HG02623 (cell line): ENCODE measurements around the gene VNN1.

Experiments
- ATAC-seq: cut with Tn5 transposase; IDR thresholded peaks from one replicate; pipeline ENCODE4 v1.9.1; 2021; ENCODE audit warnings: moderate library complexity; ENCODE audit not compliant: unreplicated experiment

The VNN1 gene

DNA sequence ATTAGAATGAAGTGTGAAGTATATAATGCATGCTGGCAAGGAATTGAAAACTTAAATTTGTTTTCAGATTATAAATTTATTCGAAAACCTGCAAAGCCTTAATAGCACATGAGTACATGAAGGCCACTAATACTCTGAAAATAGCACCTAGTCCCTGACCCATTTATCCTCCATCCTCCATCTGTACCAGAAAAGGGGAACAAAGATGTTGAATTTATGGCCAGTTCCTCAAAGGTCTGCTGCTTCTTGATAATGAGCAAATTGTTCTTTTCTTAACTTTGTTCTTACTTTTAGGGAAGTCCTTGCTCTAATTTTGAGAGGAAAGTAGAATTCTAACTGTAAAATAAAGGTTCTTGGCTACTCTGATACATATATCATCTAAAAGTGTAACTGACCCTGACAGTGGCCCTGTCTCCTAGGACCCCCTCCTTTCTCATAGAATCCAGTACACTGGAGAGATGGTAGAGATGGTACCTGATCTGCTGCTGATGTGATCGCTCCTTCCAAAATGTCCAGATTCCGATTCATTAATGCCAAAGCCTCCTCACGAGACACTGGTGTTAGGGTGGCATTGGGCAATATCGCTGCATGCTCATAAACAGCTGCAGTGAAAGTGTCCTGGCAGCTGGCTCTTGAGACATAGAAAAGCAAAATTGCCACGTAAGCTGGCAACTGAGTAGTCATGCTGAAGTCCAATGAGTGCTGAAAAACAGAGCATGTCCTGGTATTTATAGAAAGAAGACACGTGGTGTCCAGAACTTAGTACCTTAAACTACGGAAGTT lies at the start of gene VNN1:
VNN1 (minus strand) TSS at position 704 of the 783 bp plus-strand sequence; CDS start at position 684, 20 bp downstream.
- ATAC-seq, result no peak

DNA sequence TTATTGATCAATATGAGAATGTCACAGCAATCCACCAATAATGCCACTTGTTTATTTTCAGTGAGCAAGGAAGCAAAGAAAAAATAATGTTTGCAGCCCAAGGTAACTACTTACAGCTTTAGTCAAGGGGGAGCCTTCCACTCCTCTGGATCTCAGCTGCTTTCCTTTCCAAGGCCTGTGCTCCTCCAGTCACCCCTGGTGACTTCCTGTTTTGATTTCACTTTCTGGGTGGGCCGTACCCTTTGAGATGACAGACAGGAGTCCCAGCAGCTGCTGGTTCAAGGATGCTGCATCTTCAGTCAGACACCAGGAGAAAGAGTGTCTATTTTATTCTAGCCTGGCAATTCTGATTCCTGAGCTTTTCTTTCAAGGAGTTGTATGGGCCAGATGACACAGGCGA lies 49.4 kb upstream of the VNN1 start:
- ATAC-seq, result peak; percentile 94

DNA sequence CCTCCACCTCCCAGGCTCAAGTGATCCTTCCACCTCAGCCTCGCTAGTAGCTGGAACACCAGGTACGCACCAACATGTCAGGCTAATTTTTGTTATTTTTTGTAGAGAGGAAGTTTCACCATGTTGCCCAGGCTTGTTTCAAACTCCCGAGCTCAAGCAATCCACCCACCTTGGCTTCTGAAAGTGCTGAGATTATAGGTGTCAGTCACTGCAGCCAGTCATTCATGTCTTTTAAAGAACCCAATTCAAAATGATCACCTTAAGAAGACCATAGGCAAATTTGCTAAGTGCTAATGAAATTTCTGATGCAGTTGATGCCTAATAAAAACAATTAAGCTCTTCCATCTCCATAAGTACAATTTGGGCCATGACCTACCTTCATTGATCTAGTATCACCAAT lies 46.4 kb upstream of the VNN1 start:
- no peak for ATAC-seq

DNA sequence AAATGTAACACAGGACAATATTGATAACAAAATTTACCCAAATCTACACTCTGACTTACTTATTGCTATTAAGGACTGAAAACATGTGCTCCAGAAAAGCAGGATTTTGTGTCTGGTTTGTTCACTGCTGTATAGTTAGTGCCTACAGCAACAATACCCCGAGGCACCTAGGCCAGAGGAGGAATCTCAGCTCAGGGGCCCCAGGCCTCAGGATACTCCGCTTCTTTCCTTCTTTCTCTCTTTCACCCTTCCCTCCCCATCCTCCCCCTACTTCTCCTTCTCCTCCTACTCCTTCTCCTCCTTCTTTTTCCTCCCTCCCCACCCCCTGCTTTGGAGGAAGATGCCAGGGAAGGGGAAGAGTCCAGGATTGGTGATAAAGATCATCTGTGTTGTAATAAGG lies 44.8 kb upstream of the VNN1 start:
- ATAC-seq, result no peak

- no peak for ATAC-seq
Observed at GRCh38 chr6:132752255-132752654, 38.4 kb upstream of the VNN1 start.

DNA sequence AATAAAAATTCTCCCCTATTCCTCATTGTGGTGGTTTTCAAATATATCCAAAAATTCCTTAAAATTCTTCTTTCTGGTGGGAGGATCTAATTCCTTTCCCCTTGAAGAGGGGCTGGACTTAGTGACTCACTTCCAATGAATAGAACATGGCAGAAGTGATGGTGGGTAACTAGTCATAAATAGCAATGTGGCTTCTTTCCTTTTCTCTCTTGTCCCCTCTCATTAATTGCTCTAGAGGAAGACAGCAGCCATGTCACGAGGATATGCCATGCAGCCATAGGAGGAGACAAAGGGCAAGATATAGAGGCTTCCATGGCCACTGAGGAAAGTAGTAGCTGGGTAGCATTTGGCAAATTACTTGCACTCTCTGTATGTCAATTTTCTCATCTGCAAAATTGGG lies 38.0 kb upstream of the VNN1 start:
- no peak for ATAC-seq

- ATAC-seq, result peak; percentile 42
Observed at GRCh38 chr6:132751306-132751705, 37.5 kb upstream of the VNN1 start.

DNA sequence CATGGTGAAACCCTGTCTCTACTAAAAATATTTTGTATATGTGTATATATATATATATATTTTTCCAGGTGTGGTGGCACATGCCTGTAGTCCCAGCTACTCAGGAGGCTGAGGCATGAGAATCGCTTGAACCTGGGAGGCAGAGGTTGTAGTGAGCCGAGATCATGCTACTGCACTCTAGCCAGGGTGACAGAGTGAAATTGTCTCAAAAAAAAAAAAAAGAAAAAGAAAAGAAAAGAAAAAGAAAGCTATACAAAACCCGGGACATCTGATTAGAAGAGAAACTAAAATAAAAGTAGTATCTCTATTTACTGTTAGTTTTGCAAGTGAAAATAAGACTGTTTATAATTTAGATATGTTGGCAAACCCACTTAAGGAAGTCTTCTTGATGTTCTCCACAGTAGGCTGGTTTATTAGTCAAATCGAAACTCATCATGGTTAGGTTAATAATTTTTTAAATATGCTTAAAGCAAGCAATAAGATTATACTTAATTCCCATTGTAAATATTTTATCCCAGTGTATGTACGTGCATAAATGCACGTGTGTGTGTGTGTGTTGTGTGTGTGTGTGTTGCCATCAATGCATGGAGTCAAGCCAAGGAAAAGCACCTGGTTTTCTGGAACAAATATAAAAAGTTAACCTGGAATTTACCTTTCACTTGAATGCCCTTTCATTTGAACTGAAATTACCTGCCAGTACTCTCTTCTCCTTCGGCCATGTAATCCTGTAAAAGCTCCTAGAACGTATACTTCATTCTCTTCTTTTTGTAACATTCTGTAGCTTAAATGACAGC lies 36.8 kb upstream of the VNN1 start:
- peak; percentile 69 for ATAC-seq

DNA sequence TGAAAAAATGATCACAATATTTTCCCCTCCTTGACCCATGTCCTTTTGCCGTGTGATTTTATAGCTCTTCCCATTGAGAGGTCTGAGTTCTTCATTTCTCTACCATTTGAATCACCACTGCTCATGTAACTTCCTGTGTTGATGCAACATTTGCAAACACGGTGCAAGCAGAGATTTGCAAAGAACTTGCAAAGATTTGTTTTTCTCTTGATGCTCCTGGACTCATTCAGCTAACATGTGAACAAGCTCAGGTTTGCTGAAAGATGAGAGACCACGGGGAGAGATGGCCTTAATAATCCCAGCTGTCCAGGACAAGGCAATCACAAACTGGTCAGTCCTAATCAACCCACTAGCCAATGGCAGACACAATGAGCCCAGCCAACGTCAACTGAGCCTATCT lies 35.3 kb upstream of the VNN1 start:
- no peak for ATAC-seq

- ATAC-seq, result no peak
Observed at GRCh38 chr6:132748446-132748845, 34.6 kb upstream of the VNN1 start.

DNA sequence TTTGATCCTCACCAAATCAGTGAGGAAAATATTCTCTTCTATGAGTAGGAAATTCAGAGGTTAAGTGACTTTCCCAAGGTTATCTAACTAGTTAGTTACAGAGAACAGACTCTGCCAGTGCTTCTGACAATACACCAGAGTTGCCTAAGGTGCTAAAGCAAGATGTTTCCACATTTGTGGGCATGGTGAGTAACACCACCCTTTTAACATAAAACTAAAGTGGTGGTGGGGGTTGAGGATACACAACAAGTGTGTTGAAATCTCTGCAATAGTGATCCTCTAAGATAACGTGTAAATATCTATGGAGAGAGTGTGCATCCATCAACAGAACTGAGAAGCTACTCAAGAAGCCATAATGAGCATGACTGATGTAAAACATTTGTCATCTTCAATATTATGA lies 32.2 kb upstream of the VNN1 start:
- ATAC-seq, result no peak

DNA sequence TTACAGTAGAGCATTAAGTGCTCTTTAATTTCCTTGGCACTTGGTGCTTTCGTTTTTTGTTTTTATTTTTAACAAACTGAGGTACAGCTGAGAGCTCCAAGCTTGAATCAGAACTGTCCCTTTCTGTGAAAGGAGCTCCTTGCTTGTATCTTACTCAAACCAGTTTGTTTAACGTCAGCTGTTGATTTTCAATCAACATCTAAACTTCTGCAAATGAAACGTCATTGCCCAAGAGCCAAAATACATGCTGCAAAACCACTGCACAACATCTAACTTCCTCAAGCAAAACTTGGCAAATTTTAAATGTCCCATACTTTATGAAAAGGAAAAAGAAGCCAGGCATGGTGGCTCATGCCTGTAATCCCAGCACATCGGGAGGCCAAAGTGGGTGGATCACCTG lies 28.6 kb upstream of the VNN1 start:
- ATAC-seq, result no peak

- ATAC-seq, result no peak
Observed at GRCh38 chr6:132741281-132741680, 27.4 kb upstream of the VNN1 start.

GRCh38 chr6:132736239-132736638 lies 22.4 kb upstream of the VNN1 start:
- ATAC-seq, result no peak

GRCh38 chr6:132734694-132735236 lies 20.9 kb upstream of the VNN1 start:
- no peak for ATAC-seq

DNA sequence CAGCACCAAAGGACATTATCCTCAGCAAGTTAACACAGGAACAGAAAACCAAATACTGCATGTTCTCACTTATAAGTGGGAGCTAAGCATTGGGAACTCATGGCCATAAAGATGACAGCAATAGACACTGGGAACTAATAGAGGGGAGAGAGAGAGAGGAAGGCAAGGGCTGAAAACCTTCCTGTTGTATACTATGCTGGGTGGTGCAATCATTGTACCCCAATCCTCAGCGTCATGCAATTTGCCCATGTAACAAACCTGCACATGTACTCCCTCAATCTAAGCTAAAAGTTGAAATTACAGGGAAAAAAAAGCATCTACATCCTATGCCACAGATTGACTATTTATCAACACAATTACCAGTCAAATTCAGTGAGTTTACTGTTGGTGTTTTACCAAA lies 20.0 kb upstream of the VNN1 start:
- no peak for ATAC-seq

DNA sequence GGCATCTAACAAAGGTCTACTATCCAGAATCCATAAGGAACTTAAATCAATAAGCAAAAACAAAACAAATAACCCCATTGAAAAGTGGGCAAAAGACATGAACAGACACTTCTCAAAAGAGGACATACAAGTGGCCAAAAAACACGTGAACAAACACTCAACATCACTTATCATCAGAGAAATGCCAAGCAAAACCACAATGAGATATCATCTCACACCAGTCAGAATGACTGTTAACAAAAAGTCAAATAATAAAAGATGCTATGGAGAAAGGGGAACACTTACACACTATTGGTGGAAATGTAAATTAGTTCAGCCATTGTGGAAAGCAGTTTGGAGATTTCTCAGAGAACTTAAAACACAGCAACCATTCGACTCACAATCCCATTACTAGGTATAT lies 19.4 kb upstream of the VNN1 start:
- ATAC-seq, result no peak

- ATAC-seq, result no peak
Observed at GRCh38 chr6:132731086-132731485, 17.2 kb upstream of the VNN1 start.

DNA sequence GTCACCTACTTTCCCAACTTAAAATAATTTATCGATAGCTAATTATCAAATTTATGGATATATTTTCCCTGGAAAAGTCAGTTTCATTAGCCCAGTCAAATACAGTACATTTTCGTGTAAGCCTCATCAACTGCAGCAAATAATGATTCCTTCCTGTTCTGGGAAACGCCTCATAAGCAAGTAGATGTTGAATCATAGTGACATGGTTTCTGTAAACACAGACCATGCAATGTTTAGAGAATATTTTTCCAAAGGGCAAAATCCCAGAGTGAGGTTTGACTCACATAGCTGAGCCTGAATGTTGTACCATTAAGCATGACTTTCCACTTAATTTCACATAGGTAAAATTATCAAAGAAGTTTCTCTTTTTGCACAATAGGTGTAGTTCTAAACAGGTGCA lies 16.7 kb upstream of the VNN1 start:
- no peak for ATAC-seq

DNA sequence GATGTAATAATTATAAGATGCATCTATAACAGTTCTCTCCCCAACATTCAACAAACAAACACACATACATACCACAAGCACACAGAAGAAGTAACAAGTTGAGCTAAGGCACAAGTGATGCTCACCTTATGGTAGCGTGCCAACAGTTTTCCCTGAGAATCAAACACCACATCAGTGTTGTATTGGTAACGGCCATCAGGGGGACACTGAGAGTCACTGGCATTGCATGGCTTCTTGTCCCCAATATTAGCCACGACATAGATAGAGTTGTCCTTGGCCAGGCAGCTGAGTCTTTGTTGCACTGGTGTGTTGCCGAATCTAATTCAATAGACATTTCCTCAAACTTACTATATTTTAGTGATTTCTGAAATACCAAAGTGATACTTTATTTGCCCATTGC lies 14.8 kb upstream of the VNN1 start:
- no peak for ATAC-seq

DNA sequence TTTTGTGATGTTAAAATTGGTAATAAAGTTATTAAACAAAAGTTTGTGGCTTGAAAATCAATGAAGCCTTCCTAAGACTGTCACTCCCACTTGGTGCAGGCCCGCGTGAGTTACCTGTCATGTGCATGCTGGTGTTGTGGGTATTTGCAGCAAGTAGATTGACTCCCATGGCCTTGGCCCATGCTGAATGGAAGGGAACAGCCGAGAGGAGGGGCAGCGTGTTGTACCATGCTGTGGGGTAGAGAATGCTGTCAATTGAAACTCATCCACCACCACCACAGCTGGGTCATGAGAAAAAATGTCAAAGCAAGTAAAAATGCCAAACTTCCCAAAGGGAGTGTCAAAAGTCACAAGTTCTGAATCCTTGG lies 12.7 kb upstream of the VNN1 start:
- ATAC-seq, result no peak

GRCh38 chr6:132725947-132726607 lies 12.2 kb upstream of the VNN1 start:
- ATAC-seq, result peak; percentile 86
